ENCODE measurements around the gene TMED4. TPM values are rescaled to one million over a fixed set of nuclear protein-coding genes. Genes with fewer than 3 reads are reported as not detected.

Gene TMED4
- total and polyA plus RNA-seq, 2 experiments from 2014 or later: 43.5 to 98.5 TPM

DNA sequence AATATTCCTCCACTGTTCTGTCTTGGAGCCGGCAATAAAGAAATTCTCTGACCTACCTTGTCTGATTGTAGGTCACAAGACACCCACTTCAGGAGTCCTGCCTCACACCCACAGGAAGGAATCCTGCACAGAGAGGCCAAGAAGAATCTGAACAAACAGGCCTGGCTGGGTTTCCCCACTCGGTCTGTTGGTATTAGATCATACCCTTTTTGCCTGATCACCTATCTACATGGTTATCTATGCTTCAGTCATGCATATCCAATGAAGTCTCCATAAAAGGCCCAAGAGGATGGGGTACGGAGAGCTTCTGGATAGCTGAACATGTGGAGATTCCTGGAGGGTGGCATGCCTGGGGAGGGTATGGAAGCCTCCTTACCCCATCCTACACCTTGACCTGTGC lies 36.7 kb upstream of the TMED4 start (continued):
- TF ChIP-seq, protein P1, sequence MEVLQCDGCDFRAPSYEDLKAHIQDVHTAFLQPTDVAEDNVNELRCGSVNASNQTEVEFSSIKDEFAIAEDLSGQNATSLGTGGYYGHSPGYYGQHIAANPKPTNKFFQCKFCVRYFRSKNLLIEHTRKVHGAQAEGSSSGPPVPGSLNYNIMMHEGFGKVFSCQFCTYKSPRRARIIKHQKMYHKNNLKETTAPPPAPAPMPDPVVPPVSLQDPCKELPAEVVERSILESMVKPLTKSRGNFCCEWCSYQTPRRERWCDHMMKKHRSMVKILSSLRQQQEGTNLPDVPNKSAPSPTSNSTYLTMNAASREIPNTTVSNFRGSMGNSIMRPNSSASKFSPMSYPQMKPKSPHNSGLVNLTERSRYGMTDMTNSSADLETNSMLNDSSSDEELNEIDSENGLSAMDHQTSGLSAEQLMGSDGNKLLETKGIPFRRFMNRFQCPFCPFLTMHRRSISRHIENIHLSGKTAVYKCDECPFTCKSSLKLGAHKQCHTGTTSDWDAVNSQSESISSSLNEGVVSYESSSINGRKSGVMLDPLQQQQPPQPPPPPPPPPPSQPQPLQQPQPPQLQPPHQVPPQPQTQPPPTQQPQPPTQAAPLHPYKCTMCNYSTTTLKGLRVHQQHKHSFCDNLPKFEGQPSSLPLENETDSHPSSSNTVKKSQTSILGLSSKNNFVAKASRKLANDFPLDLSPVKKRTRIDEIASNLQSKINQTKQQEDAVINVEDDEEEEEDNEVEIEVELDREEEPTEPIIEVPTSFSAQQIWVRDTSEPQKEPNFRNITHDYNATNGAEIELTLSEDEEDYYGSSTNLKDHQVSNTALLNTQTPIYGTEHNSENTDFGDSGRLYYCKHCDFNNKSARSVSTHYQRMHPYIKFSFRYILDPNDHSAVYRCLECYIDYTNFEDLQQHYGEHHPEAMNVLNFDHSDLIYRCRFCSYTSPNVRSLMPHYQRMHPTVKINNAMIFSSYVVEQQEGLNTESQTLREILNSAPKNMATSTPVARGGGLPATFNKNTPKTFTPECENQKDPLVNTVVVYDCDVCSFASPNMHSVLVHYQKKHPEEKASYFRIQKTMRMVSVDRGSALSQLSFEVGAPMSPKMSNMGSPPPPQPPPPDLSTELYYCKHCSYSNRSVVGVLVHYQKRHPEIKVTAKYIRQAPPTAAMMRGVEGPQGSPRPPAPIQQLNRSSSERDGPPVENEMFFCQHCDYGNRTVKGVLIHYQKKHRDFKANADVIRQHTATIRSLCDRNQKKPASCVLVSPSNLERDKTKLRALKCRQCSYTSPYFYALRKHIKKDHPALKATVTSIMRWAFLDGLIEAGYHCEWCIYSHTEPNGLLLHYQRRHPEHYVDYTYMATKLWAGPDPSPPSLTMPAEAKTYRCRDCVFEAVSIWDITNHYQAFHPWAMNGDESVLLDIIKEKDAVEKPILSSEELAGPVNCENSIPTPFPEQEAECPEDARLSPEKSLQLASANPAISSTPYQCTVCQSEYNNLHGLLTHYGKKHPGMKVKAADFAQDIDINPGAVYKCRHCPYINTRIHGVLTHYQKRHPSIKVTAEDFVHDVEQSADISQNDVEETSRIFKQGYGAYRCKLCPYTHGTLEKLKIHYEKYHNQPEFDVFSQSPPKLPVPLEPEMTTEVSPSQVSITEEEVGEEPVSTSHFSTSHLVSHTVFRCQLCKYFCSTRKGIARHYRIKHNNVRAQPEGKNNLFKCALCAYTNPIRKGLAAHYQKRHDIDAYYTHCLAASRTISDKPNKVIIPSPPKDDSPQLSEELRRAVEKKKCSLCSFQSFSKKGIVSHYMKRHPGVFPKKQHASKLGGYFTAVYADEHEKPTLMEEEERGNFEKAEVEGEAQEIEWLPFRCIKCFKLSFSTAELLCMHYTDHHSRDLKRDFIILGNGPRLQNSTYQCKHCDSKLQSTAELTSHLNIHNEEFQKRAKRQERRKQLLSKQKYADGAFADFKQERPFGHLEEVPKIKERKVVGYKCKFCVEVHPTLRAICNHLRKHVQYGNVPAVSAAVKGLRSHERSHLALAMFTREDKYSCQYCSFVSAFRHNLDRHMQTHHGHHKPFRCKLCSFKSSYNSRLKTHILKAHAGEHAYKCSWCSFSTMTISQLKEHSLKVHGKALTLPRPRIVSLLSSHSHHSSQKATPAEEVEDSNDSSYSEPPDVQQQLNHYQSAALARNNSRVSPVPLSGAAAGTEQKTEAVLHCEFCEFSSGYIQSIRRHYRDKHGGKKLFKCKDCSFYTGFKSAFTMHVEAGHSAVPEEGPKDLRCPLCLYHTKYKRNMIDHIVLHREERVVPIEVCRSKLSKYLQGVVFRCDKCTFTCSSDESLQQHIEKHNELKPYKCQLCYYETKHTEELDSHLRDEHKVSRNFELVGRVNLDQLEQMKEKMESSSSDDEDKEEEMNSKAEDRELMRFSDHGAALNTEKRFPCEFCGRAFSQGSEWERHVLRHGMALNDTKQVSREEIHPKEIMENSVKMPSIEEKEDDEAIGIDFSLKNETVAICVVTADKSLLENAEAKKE (CRISPR knock-in tag; IDR thresholded peaks at IDR 0.05): no peak
- no peak for TF ChIP-seq NANOG (IDR thresholded peaks at IDR 0.05; ENCODE audit: borderline replicate concordance)
- no peak for TF ChIP-seq STAT1 (IDR thresholded peaks at IDR 0.05; ENCODE audit: unreplicated experiment)
- TF ChIP-seq, protein P2, sequence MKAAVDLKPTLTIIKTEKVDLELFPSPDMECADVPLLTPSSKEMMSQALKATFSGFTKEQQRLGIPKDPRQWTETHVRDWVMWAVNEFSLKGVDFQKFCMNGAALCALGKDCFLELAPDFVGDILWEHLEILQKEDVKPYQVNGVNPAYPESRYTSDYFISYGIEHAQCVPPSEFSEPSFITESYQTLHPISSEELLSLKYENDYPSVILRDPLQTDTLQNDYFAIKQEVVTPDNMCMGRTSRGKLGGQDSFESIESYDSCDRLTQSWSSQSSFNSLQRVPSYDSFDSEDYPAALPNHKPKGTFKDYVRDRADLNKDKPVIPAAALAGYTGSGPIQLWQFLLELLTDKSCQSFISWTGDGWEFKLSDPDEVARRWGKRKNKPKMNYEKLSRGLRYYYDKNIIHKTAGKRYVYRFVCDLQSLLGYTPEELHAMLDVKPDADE (IDR thresholded peaks at IDR 0.05): no peak
- no peak for TF ChIP-seq ZNF114 (CRISPR knock-in tag; IDR thresholded peaks at IDR 0.05)
- no peak for TF ChIP-seq ZNF331 (CRISPR knock-in tag; IDR thresholded peaks at IDR 0.05; ENCODE audit: low read depth)
- TF ChIP-seq EZH2phosphoT487 (IDR thresholded peaks at IDR 0.05; ENCODE audit: unreplicated experiment): no peak
- TF ChIP-seq CREB1 (CRISPR knock-in tag; IDR thresholded peaks at IDR 0.05; ENCODE audit: low read depth): no peak

DNA sequence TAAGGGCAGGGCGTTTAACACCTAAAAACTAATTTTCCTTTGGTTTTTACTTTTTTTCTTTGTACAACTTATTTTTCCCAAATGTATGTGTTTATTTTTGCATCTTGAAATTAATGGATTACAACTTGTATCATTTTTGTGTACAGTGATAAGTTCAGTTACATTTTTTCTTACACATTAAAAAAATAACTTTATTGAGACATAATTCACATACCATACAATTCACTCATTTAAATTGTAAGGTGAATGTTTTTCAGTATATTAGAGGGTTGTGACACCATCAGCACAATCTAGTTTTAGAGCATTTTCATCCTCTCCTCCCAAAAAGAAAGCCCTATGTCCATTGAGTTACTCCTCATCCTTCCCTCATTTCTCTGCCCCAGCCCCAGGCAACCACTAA lies 36.0 kb upstream of the TMED4 start:
- Mint-ChIP-seq H3K27ac (no peak overlapping the region), H3K9me3 (no peaks in the 10 kb centered on the region), H3K27me3 (ENCODE audit: insufficient read depth, low read depth, poor library complexity) (peaks cover 9% of the 10 kb centered on the region), H3K4me1 (peaks cover 21% of the 10 kb centered on the region), H3K4me3 (no peak overlapping the region), H3K36me3 (ENCODE audit: low read depth) (no peaks in the 10 kb centered on the region)
- DNase-seq (ENCODE audit: low spot score): no peak
- H3K9me2 ChIP-seq (ENCODE audit: insufficient read depth): no peaks in the 10 kb centered on the region
- peaks cover 24% of the 10 kb centered on the region for H4K20me1 ChIP-seq (replicated peaks; ENCODE audit: insufficient read depth)
- H3K27me3 ChIP-seq (ENCODE audit: insufficient read depth): no peaks in the 10 kb centered on the region
- no peak overlapping the region for H3K4me2 ChIP-seq
- H3K36me3 ChIP-seq (ENCODE audit: insufficient read depth): no peaks in the 10 kb centered on the region
- peaks cover 13% of the 10 kb centered on the region for H3K4me1 ChIP-seq (ENCODE audit: insufficient read depth)
- no peak overlapping the region for H2AFZ ChIP-seq
- peaks cover 99% of the 10 kb centered on the region for H3K79me2 ChIP-seq (replicated peaks; ENCODE audit: insufficient read depth)
- ATAC-seq: no peak
- H3K4me3 ChIP-seq: no peak overlapping the region
- no peak overlapping the region for H3K27ac ChIP-seq (ENCODE audit: low read depth)
- H3F3A ChIP-seq (replicated peaks; ENCODE audit: low read depth): no peaks in the 10 kb centered on the region
- no peak for TF ChIP-seq JUNB (IDR thresholded peaks at IDR 0.05; ENCODE audit: unreplicated experiment)
- TF ChIP-seq, protein P3, sequence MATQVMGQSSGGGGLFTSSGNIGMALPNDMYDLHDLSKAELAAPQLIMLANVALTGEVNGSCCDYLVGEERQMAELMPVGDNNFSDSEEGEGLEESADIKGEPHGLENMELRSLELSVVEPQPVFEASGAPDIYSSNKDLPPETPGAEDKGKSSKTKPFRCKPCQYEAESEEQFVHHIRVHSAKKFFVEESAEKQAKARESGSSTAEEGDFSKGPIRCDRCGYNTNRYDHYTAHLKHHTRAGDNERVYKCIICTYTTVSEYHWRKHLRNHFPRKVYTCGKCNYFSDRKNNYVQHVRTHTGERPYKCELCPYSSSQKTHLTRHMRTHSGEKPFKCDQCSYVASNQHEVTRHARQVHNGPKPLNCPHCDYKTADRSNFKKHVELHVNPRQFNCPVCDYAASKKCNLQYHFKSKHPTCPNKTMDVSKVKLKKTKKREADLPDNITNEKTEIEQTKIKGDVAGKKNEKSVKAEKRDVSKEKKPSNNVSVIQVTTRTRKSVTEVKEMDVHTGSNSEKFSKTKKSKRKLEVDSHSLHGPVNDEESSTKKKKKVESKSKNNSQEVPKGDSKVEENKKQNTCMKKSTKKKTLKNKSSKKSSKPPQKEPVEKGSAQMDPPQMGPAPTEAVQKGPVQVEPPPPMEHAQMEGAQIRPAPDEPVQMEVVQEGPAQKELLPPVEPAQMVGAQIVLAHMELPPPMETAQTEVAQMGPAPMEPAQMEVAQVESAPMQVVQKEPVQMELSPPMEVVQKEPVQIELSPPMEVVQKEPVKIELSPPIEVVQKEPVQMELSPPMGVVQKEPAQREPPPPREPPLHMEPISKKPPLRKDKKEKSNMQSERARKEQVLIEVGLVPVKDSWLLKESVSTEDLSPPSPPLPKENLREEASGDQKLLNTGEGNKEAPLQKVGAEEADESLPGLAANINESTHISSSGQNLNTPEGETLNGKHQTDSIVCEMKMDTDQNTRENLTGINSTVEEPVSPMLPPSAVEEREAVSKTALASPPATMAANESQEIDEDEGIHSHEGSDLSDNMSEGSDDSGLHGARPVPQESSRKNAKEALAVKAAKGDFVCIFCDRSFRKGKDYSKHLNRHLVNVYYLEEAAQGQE (IDR thresholded peaks at IDR 0.05; ENCODE audit: unreplicated experiment): no peak
- no peak for TF ChIP-seq EZH2phosphoT487 (IDR thresholded peaks at IDR 0.05; ENCODE audit: unreplicated experiment)
- TF ChIP-seq, protein P2 (IDR thresholded peaks at IDR 0.05): no peak
- TF ChIP-seq STAT1 (IDR thresholded peaks at IDR 0.05; ENCODE audit: unreplicated experiment): no peak
- TF ChIP-seq ZNF114 (CRISPR knock-in tag; IDR thresholded peaks at IDR 0.05): no peak
- no peak for TF ChIP-seq NANOG (IDR thresholded peaks at IDR 0.05; ENCODE audit: borderline replicate concordance)
- no peak for TF ChIP-seq EZH2 (IDR thresholded peaks at IDR 0.05; ENCODE audit: low read depth, unreplicated experiment)
- no peak for TF ChIP-seq CREB1 (CRISPR knock-in tag; IDR thresholded peaks at IDR 0.05; ENCODE audit: low read depth)
